ENCODE results near the gene UBASH3A.

DNA sequence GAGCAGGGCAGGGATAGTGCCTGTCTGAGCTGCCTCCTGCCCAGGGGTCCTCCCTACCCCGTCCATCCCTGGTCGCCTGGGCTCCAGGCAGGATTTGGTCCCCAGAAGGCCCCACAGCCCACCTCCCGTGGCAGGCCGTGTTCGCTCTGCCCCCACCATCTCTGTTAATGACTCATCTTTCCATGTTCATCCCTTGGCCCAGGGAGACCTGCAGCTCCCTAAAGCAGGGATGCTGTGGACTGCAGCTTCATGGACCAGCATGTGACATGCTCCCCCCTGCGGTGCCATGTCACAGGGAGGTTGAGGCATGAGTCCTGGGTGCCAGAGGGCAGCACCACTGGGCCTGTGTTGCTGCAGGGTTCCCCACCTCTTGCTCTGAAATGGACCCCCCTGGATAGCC lies 26.8 kb downstream of the UBASH3A start:
- TF ChIP-seq, protein P1, sequence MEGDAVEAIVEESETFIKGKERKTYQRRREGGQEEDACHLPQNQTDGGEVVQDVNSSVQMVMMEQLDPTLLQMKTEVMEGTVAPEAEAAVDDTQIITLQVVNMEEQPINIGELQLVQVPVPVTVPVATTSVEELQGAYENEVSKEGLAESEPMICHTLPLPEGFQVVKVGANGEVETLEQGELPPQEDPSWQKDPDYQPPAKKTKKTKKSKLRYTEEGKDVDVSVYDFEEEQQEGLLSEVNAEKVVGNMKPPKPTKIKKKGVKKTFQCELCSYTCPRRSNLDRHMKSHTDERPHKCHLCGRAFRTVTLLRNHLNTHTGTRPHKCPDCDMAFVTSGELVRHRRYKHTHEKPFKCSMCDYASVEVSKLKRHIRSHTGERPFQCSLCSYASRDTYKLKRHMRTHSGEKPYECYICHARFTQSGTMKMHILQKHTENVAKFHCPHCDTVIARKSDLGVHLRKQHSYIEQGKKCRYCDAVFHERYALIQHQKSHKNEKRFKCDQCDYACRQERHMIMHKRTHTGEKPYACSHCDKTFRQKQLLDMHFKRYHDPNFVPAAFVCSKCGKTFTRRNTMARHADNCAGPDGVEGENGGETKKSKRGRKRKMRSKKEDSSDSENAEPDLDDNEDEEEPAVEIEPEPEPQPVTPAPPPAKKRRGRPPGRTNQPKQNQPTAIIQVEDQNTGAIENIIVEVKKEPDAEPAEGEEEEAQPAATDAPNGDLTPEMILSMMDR (IDR thresholded peaks at IDR 0.05) = no peak
- TF ChIP-seq POLR2A (IDR thresholded peaks at IDR 0.05) = no peak

Measured in Peyer's patch (tissue), 4 donors.